Hematopoietic multipotent progenitor cell (in vitro differentiated cells): Measurements from ENCODE around the gene CRABP1. TPM values are rescaled to one million over a fixed set of nuclear protein-coding genes. Genes with fewer than 3 reads are reported as not detected.

Experiments
- DNase-seq, 3 donors: peaks; one replicate each; pipeline ENCODE4 v3.0.0-alpha.2; 2011 to 2015; ENCODE audit warnings: low read depth in 2 of 3, low spot score in 2 of 3
- total RNA-seq: library from RNA; depleted of rRNA; stranded (reverse); fragments of >200 nt; gene quantifications from one replicate; pipeline ENCODE4 v1.2.3, GENCODE V29; 2012

Gene CRABP1
- 1.3 TPM for total RNA-seq

GRCh38 chr15:78340231-78341056 lies at the start of gene CRABP1:
TSS of gene CRABP1 (plus strand) at chr15:78340353. CDS start at chr15:78340429, 76 bp downstream.
- DNase-seq = peak in 2 of 3 donors; percentile 11 to 39

GRCh38 chr15:78291052-78291451 lies 49.1 kb upstream of the CRABP1 start:
- DNase-seq = no peak

- no peak for DNase-seq
These were observed 48.5 kb upstream of the CRABP1 start for GRCh38 chr15:78291698-78292097.

- no peak for DNase-seq
These were observed 47.9 kb upstream of the CRABP1 start for GRCh38 chr15:78292219-78292618.

- DNase-seq = peak; percentile 82 to 93 (median 89)
These were observed 40.8 kb upstream of the CRABP1 start, which contains the start of gene SKIC8 for GRCh38 chr15:78299101-78299930. TSS of gene SKIC8 (minus strand) at chr15:78299609. CDS start at chr15:78295686, 3,923 bp downstream.

GRCh38 chr15:78301326-78301725 lies 38.8 kb upstream of the CRABP1 start:
- DNase-seq = no peak

GRCh38 chr15:78301828-78302227 lies 38.3 kb upstream of the CRABP1 start:
- DNase-seq = no peak

GRCh38 chr15:78302579-78303312 lies 37.4 kb upstream of the CRABP1 start:
- DNase-seq = no peak

- DNase-seq = no peak
These were observed 35.7 kb upstream of the CRABP1 start for GRCh38 chr15:78304216-78305066.

- no peak for DNase-seq
These were observed 33.9 kb upstream of the CRABP1 start for GRCh38 chr15:78306176-78306774.

- no peak for DNase-seq
These were observed 32.2 kb upstream of the CRABP1 start for GRCh38 chr15:78307976-78308375.

- peak in 2 of 3 donors; percentile 61 to 80 for DNase-seq
These were observed 31.6 kb upstream of the CRABP1 start for GRCh38 chr15:78308422-78309032.

GRCh38 chr15:78311292-78311691 lies 28.9 kb upstream of the CRABP1 start:
- DNase-seq = no peak

- no peak for DNase-seq
These were observed 27.6 kb upstream of the CRABP1 start for GRCh38 chr15:78312536-78312935.

- no peak for DNase-seq
These were observed 27.2 kb upstream of the CRABP1 start for GRCh38 chr15:78312957-78313356.

- no peak for DNase-seq
These were observed 26.8 kb upstream of the CRABP1 start for GRCh38 chr15:78313383-78313782.

- no peak for DNase-seq
These were observed 26.0 kb upstream of the CRABP1 start for GRCh38 chr15:78314181-78314581.

- peak in 1 of 3 donors; percentile 54 for DNase-seq
These were observed 24.4 kb upstream of the CRABP1 start for GRCh38 chr15:78315686-78316282.
